Adrenal gland (tissue), 5 donors: ENCODE results near the gene GALNT7.

ENCODE experiments used
- CTCF ChIP-seq, 6 experiments: fragments of 450-650 bp in 4 of 6; fragments of 200-600 bp in 2 of 6; sonication (generic) in 1 of 6; IDR thresholded peaks; 1 replicate in 5 of 6; 2 replicates in 1 of 6; pipeline versions ENCODE4 v1.5.1 to v1.8.0; 2016 to 2021; ENCODE audit warnings: antibody characterized with exemption in 6 of 6, mild to moderate bottlenecking in 2 of 6, moderate library complexity in 1 of 6
- POLR2A ChIP-seq, 2 donors: fragments of 450-650 bp; IDR thresholded peaks; one replicate each; pipeline ENCODE4 v1.6.1; 2017; ENCODE audit warnings: antibody characterized with exemption in 2 of 2, mild to moderate bottlenecking in 2 of 2, moderate library complexity in 1 of 2
- donor health status: DM: no; HTN: no; CAD: no.

DNA sequence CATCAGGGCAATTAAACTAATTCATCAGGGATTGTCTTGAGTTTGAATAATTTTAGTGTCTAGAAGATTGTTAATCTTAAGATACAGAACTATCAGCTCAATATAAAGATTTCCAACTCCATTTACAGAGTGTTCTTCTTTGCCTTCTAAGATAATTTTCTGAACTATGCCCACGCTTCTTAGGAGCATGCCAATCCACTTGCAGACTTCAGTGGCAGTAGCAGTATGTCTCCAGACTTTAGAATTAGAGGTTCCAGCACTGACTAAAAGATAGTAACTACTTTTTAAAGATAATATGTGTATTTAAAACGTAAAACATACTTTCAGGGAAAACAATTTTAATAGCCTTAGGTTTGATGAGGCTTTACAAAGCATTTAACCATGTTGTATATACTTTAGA lies 34.2 kb upstream of the GALNT7 start:
- no peak for TF ChIP-seq POLR2A (IDR thresholded peaks at IDR 0.05)
- no peak for TF ChIP-seq CTCF (IDR thresholded peaks at IDR 0.05)
